CD4-positive, CD25-positive, alpha-beta regulatory T cell (primary cell): ENCODE measurements around the gene ZNG1B. TPM values are rescaled to one million over a fixed set of nuclear protein-coding genes. Genes with fewer than 3 reads are reported as not detected.
"Not testable (repeated sequence)": the region's sequence is repeated elsewhere in the genome, so short reads cannot be mapped to it uniquely, and the experiment has no call there.

Source experiments
- ATAC-seq, 2 donors: fragments of 150-1000 bp; cut with Tn5 transposase; one replicate each; pipeline ENCODE4 v1.10.0; 2021; ENCODE audit warnings: low read depth in 2 of 2, moderate number of reproducible peaks in 2 of 2, moderate library complexity in 1 of 2
- DNase-seq, 3 donors: peaks; one replicate each; pipeline versions ENCODE4 v3.0.0 to v3.0.0-alpha.2; 2012 to 2022; ENCODE audit warnings: mixed read lengths in 1 of 3
- H3K27ac ChIP-seq: one replicate; pipeline ENCODE4 v1.7.0; 2013; ENCODE audit warnings: mild to moderate bottlenecking, low read length; ENCODE audit not compliant: insufficient read depth, poor library complexity, severe bottlenecking
- H3K27me3 ChIP-seq: one replicate; pipeline ENCODE4 v1.7.0; 2013; ENCODE audit warnings: low read length; ENCODE audit not compliant: control insufficient read depth, insufficient read depth
- H3K36me3 ChIP-seq: one replicate; pipeline ENCODE4 v1.7.0; 2013; ENCODE audit warnings: mild to moderate bottlenecking, low read length, moderate library complexity; ENCODE audit not compliant: control insufficient read depth, insufficient read depth
- H3K4me1 ChIP-seq: 2 replicates; pipeline ENCODE4 v1.7.0; 2013; ENCODE audit warnings: mild to moderate bottlenecking, low read length; ENCODE audit not compliant: insufficient read depth, control insufficient read depth, poor library complexity, severe bottlenecking
- H3K4me3 ChIP-seq: one replicate; pipeline ENCODE4 v1.7.0; 2013; ENCODE audit warnings: low read depth, mild to moderate bottlenecking, low read length, moderate library complexity
- H3K9me3 ChIP-seq, 2 experiments: 1 replicate in 1 of 2; 2 replicates in 1 of 2; pipeline ENCODE4 v1.7.0; 2013; ENCODE audit warnings: low read length in 2 of 2, mild to moderate bottlenecking in 1 of 2, moderate library complexity in 1 of 2; ENCODE audit not compliant: control insufficient read depth in 2 of 2
- H3K27ac Mint-ChIP-seq, 3 donors: one replicate each; pipeline ENCODE4 v1.8.0; 2020 to 2022; ENCODE audit warnings: mild to moderate bottlenecking in 3 of 3, mixed read lengths in 3 of 3, moderate library complexity in 2 of 3
- H3K27me3 Mint-ChIP-seq: one replicate; pipeline ENCODE4 v1.8.0; 2022; ENCODE audit warnings: mild to moderate bottlenecking, mixed read lengths
- H3K36me3 Mint-ChIP-seq: one replicate; pipeline ENCODE4 v1.8.0; 2020; ENCODE audit warnings: mixed read lengths
- H3K4me1 Mint-ChIP-seq, 4 donors: one replicate each; pipeline ENCODE4 v1.8.0; 2020 to 2022; ENCODE audit warnings: mixed read lengths in 4 of 4, mild to moderate bottlenecking in 1 of 4
- H3K4me3 Mint-ChIP-seq, 4 donors: one replicate each; pipeline ENCODE4 v1.8.0; 2020 to 2022; ENCODE audit warnings: mild to moderate bottlenecking in 4 of 4, mixed read lengths in 4 of 4, moderate library complexity in 3 of 4
- H3K9me3 Mint-ChIP-seq, 7 donors: one replicate each; pipeline ENCODE4 v1.8.0; 2020 to 2022; ENCODE audit warnings: mixed read lengths in 7 of 7, mild to moderate bottlenecking in 3 of 7, moderate library complexity in 2 of 7
- polyA plus RNA-seq, 4 donors: library from polyadenylated mRNA; unstranded; fragments of 300-500 nt; fragmentation: Illumina TruSeq; gene quantifications; one replicate each; pipeline ENCODE4 v1.2.3, GENCODE V29; 2021
- total RNA-seq: library from RNA; stranded (reverse); gene quantifications from one replicate; pipeline ENCODE4 v1.2.3, GENCODE V29; 2022

The ZNG1B gene
- total and polyA plus RNA-seq, 5 donors from 2014 or later: 22.2 to 35.5 (median 32.8) TPM

- not testable (repeated sequence) for H3K36me3 Mint-ChIP-seq, H3K27ac ChIP-seq, H3K27me3 ChIP-seq, H3K9me3 Mint-ChIP-seq, H3K36me3 ChIP-seq, H3K4me1 ChIP-seq, H3K27me3 Mint-ChIP-seq, H3K9me3 ChIP-seq, H3K27ac Mint-ChIP-seq, H3K4me1 Mint-ChIP-seq, H3K4me3 ChIP-seq, H3K4me3 Mint-ChIP-seq
- DNase-seq: peak in 1 of 3 donors; percentile 50
- ATAC-seq: peak; percentile 82 to 83
These were observed 90.0 kb downstream of the ZNG1B start for GRCh38 chr2:113527350-113528045.

- H3K4me1 ChIP-seq, H3K9me3 ChIP-seq, ATAC-seq, H3K9me3 Mint-ChIP-seq, H3K4me1 Mint-ChIP-seq, H3K4me3 Mint-ChIP-seq, H3K27ac Mint-ChIP-seq, H3K36me3 ChIP-seq, H3K27me3 ChIP-seq, H3K4me3 ChIP-seq, H3K36me3 Mint-ChIP-seq, H3K27me3 Mint-ChIP-seq, H3K27ac ChIP-seq, DNase-seq: not testable (repeated sequence)
These were observed 90.6 kb downstream of the ZNG1B start for GRCh38 chr2:113528126-113528525.

DNA sequence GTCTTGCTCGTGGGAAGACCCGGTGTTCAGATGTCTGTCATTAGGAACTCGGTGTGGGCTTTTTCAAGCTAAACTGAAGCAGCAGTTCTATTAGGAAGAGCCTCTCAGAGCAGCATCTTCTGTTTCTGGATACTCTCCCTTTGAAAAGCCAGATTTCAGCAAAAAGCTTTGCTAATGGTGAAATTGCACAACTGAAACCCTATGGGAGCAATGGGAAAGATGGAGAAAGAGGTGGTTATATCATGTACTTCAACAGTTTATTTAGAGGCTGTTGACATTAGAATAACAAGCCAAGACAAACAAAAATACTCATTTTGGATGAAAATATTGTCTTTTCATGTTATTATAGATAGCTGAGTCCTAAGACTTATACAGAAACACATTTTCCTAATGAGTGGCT, 91.4 kb downstream of the ZNG1B start:
- not testable (repeated sequence) for H3K4me3 Mint-ChIP-seq, H3K4me1 ChIP-seq, H3K4me3 ChIP-seq, H3K36me3 Mint-ChIP-seq, H3K9me3 ChIP-seq, ATAC-seq, DNase-seq, H3K9me3 Mint-ChIP-seq, H3K27me3 ChIP-seq, H3K27ac ChIP-seq, H3K27ac Mint-ChIP-seq, H3K4me1 Mint-ChIP-seq, H3K36me3 ChIP-seq, H3K27me3 Mint-ChIP-seq

GRCh38 chr2:113532991-113533390, 95.5 kb downstream of the ZNG1B start:
- H3K9me3 ChIP-seq, H3K27me3 Mint-ChIP-seq, H3K9me3 Mint-ChIP-seq, H3K36me3 Mint-ChIP-seq, H3K27ac ChIP-seq, H3K4me1 ChIP-seq, ATAC-seq, H3K36me3 ChIP-seq, H3K27me3 ChIP-seq, H3K27ac Mint-ChIP-seq, H3K4me3 ChIP-seq, DNase-seq, H3K4me3 Mint-ChIP-seq, H3K4me1 Mint-ChIP-seq: not testable (repeated sequence)

DNA sequence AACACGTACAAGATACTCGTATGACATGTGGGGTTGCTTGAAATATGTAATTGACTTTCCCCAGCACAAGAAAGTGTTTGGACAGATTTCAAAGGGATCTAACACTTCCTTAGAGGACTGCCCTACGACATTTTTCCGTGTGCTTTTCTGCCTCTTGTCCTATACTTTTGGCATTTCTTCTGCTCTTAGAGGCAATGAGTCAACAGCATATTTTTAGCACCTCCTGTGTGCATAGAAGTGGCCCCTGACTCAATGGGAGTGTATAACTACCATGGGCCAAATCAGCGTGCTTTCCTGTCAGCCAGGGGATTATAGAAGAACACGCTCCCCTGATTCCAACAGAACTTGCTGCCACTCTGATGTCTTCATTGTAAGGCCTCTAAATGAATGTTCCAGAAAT, 99.1 kb downstream of the ZNG1B start:
- H3K36me3 Mint-ChIP-seq: not testable (repeated sequence)

GRCh38 chr2:113540834-113541203, 103.3 kb downstream of the ZNG1B start:
- DNase-seq, H3K36me3 ChIP-seq, ATAC-seq, H3K9me3 ChIP-seq, H3K27me3 ChIP-seq, H3K27ac ChIP-seq, H3K4me1 Mint-ChIP-seq, H3K4me1 ChIP-seq, H3K4me3 ChIP-seq, H3K9me3 Mint-ChIP-seq, H3K36me3 Mint-ChIP-seq: not testable (repeated sequence)
- Mint-ChIP-seq H3K4me3 (peak overlapping the region in 3 of 4 donors; percentile 32 to 74 (median 68)), H3K27me3 (peaks cover 16% of the 10 kb centered on the region), H3K27ac (peak overlapping the region in 1 of 3 donors; percentile 56)

More for the DNA sequence above, 99.1 kb downstream of the ZNG1B start:
- H3K27ac ChIP-seq, H3K4me1 Mint-ChIP-seq, H3K27me3 ChIP-seq, H3K4me3 Mint-ChIP-seq, H3K4me1 ChIP-seq, ATAC-seq, H3K27me3 Mint-ChIP-seq, H3K27ac Mint-ChIP-seq, H3K36me3 ChIP-seq, H3K4me3 ChIP-seq, H3K9me3 Mint-ChIP-seq, H3K9me3 ChIP-seq, DNase-seq: not testable (repeated sequence)

GRCh38 chr2:113541204-113541975, 103.9 kb downstream of the ZNG1B start:
- not testable (repeated sequence) for H3K4me1 Mint-ChIP-seq, H3K4me3 ChIP-seq, H3K36me3 ChIP-seq, H3K36me3 Mint-ChIP-seq, H3K4me1 ChIP-seq, H3K9me3 ChIP-seq, H3K27ac ChIP-seq, H3K9me3 Mint-ChIP-seq, H3K27me3 ChIP-seq, H3K27ac Mint-ChIP-seq
- Mint-ChIP-seq H3K27me3 (peaks cover 16% of the 10 kb centered on the region), H3K4me3 (peak overlapping the region in 2 of 4 donors; percentile 68 to 74)
- peak in 2 of 3 donors; percentile 4 to 28 for DNase-seq
- peak in 1 of 2 donors; percentile 48 for ATAC-seq

GRCh38 chr2:113541976-113542485, 104.5 kb downstream of the ZNG1B start:
- not testable (repeated sequence) for H3K9me3 Mint-ChIP-seq, H3K36me3 ChIP-seq, H3K4me1 ChIP-seq, H3K27me3 ChIP-seq, H3K36me3 Mint-ChIP-seq, H3K27ac ChIP-seq, H3K9me3 ChIP-seq, H3K4me1 Mint-ChIP-seq, H3K4me3 ChIP-seq, H3K27ac Mint-ChIP-seq, ATAC-seq
- peaks cover 16% of the 10 kb centered on the region for H3K27me3 Mint-ChIP-seq
- peak overlapping the region in 2 of 4 donors; percentile 74 to 83 for H3K4me3 Mint-ChIP-seq
- DNase-seq: peak in 1 of 3 donors; percentile 1
